Peyer's patch (tissue), 4 donors: Measurements from ENCODE around the gene ANKLE1. TPM values are rescaled to one million over a fixed set of nuclear protein-coding genes. Genes with fewer than 3 reads are reported as not detected.

Source experiments
- DNase-seq, 3 donors: peaks; one replicate each; pipeline ENCODE4 v3.0.0-alpha.2; 2017 to 2019
- H3K27ac ChIP-seq, 4 donors: fragments of 200-600 bp; sonication (generic); one replicate each; pipeline ENCODE4 v1.5.1; 2016 to 2019
- H3K27me3 ChIP-seq, 2 donors: fragments of 200-600 bp; sonication (generic); one replicate each; pipeline ENCODE4 v1.5.1; 2019
- H3K36me3 ChIP-seq, 3 donors: fragments of 200-600 bp; sonication (generic); one replicate each; pipeline ENCODE4 v1.5.1; 2016 to 2019
- H3K4me1 ChIP-seq, 4 donors: fragments of 200-600 bp; sonication (generic); one replicate each; pipeline ENCODE4 v1.5.1; 2016 to 2019
- H3K4me3 ChIP-seq, 4 donors: fragments of 200-600 bp; sonication (generic); 1 replicate in 3 of 4; 2 replicates in 1 of 4; pipeline ENCODE4 v1.5.1; 2016 to 2019; ENCODE audit warnings: mild to moderate bottlenecking in 1 of 4
- H3K9me3 ChIP-seq, 4 donors: fragments of 200-600 bp; sonication (generic); one replicate each; pipeline ENCODE4 v1.5.1; 2016 to 2019; ENCODE audit warnings: mild to moderate bottlenecking in 1 of 4
- CTCF ChIP-seq, 6 experiments: fragments of 450-650 bp in 4 of 6; fragments of 200-600 bp in 2 of 6; sonication (generic) in 1 of 6; IDR thresholded peaks; one replicate each; pipeline ENCODE4 v1.5.1; 2017 to 2019; ENCODE audit warnings: antibody characterized with exemption in 6 of 6, mild to moderate bottlenecking in 3 of 6, moderate library complexity in 1 of 6
- POLR2A ChIP-seq, 2 donors: fragments of 450-650 bp; IDR thresholded peaks; one replicate each; pipeline ENCODE4 v1.5.1; 2017; ENCODE audit warnings: antibody characterized with exemption in 2 of 2, mild to moderate bottlenecking in 2 of 2, moderate library complexity in 2 of 2
- total RNA-seq, 4 donors: library from RNA; depleted of rRNA; stranded (reverse); fragments of >200 nt; gene quantifications; one replicate each; pipeline ENCODE4 v1.1.0, GENCODE V29; 2016

Gene ANKLE1
- total RNA-seq, 4 donors from 2014 or later: 0.18 to 1.3 (median 0.95) TPM; not detected in 1

- H3K27ac ChIP-seq: peak overlapping the region in 1 of 4 donors; percentile 79
- H3K27me3 ChIP-seq: no peaks in the 10 kb centered on the region
- H3K9me3 ChIP-seq: no peaks in the 10 kb centered on the region
- H3K36me3 ChIP-seq: no peaks in the 10 kb centered on the region
- H3K4me3 ChIP-seq: no peak overlapping the region
- no peak for TF ChIP-seq POLR2A (IDR thresholded peaks at IDR 0.05)
- TF ChIP-seq CTCF (IDR thresholded peaks at IDR 0.05): no peak
- DNase-seq: peak in 2 of 3 donors; percentile 47 to 82
- H3K4me1 ChIP-seq: peaks cover 7 to 31% (median 9%) of the 10 kb centered on the region in 4 donors
Measured at GRCh38 chr19:17249887-17250548, 31.7 kb upstream of the ANKLE1 start.

DNA sequence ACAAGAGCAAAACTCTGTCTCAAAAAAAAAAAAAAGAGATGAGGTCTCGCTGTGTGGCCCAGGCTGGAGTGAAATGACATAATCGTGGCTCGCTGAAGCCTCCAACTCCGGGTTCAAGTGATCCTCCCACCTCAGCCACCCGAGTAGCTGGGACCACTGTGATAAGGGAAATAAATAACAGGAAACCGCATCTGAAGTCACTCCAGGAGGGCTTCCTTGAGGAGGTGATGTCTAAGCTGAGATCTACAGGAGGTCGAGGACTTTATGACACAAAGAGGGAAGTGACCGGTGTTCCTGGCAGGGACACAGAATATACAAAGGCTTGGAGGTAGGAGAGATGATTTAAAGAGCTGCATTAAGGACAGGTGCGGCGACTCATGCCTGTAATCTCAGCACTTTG is 27.1 kb upstream of the ANKLE1 start:
- Histone ChIP-seq H3K36me3 (no peaks in the 10 kb centered on the region), H3K27me3 (no peaks in the 10 kb centered on the region), H3K27ac (no peak overlapping the region), H3K4me3 (no peak overlapping the region), H3K4me1 (no peaks in the 10 kb centered on the region), H3K9me3 (no peaks in the 10 kb centered on the region)
- no peak for DNase-seq
- TF ChIP-seq CTCF (IDR thresholded peaks at IDR 0.05) (no peak), POLR2A (IDR thresholded peaks at IDR 0.05) (no peak)

DNA sequence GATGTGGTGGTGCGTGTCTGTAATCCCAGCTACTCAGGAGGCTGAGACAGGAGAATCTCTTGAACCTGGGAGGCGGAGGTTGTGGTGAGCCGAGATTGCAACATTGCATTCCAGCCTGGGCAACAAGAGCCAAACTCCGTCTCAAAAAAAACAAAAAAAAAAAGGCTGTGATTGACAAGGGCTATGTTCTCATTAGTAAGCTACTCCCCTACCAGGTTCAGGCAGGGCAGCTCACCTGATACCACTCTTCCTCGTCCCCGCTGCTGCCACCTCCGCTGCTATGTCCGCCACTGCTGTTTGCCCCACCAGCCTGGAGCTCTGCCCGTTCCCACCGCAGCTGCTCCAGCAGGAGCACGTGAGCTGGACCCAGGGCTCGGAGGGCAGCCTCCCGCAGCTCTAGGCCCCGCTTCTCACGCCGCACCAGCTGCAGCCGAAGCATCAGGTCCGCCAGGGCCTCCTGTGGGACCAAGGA is 26.5 kb upstream of the ANKLE1 start:
- H3K9me3 ChIP-seq: no peaks in the 10 kb centered on the region
- no peak overlapping the region for H3K4me3 ChIP-seq
- no peaks in the 10 kb centered on the region for H3K36me3 ChIP-seq
- no peak overlapping the region for H3K27ac ChIP-seq
- H3K4me1 ChIP-seq: no peaks in the 10 kb centered on the region
- no peaks in the 10 kb centered on the region for H3K27me3 ChIP-seq
- no peak for DNase-seq
- no peak for TF ChIP-seq CTCF (IDR thresholded peaks at IDR 0.05)
- no peak for TF ChIP-seq POLR2A (IDR thresholded peaks at IDR 0.05)

- Histone ChIP-seq H3K27me3 (no peaks in the 10 kb centered on the region), H3K4me3 (no peak overlapping the region), H3K4me1 (no peaks in the 10 kb centered on the region), H3K36me3 (no peaks in the 10 kb centered on the region), H3K9me3 (no peaks in the 10 kb centered on the region), H3K27ac (no peak overlapping the region)
- no peak for DNase-seq
- TF ChIP-seq CTCF (IDR thresholded peaks at IDR 0.05) (no peak), POLR2A (IDR thresholded peaks at IDR 0.05) (no peak)
Measured at GRCh38 chr19:17256130-17256529, 25.6 kb upstream of the ANKLE1 start.

GRCh38 chr19:17259118-17259780 is 22.5 kb upstream of the ANKLE1 start:
- Histone ChIP-seq H3K27ac (no peak overlapping the region), H3K36me3 (no peaks in the 10 kb centered on the region), H3K4me3 (no peak overlapping the region), H3K9me3 (no peaks in the 10 kb centered on the region), H3K27me3 (no peaks in the 10 kb centered on the region), H3K4me1 (no peaks in the 10 kb centered on the region)
- no peak for TF ChIP-seq CTCF (IDR thresholded peaks at IDR 0.05)
- no peak for TF ChIP-seq POLR2A (IDR thresholded peaks at IDR 0.05)
- no peak for DNase-seq
